ENCODE results near the gene GATAD2B. TPM values are rescaled to one million over a fixed set of nuclear protein-coding genes. Genes with fewer than 3 reads are reported as not detected.

The GATAD2B gene
- polyA plus RNA-seq, 3 donors = 1.1 to 11.0 (median 2.0) TPM

DNA sequence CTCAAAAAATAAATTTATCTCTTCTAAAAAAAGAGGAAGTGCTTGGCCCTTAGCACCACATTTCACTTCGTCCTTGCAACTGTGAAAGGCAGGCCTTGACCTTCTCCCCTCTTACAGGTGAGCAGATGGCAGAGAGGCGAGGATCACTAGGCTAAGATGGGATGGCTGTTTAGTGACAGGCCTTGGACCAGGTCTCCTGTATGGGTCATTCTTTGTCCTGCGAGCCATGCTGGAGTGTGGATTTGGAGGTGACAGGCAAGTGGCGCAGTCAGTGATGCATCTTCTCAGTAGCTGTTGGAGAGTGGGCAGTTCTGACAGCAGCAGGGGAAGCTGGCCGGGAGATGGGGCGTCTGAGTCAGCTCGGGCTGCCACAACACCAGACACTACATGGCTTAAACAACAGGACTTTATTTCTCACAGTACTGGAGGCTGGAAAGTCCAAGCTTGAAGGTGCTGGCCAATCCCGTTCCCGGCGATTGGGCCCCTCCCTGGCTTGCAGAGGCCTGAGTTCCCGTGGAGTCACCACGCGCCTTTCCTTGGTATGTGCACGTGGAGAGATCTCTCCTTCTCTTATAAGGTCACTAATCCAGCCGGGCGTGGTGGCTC lies 131.0 kb downstream of the GATAD2B start:
- Histone ChIP-seq H3K9ac (ENCODE audit: insufficient read depth, low read length, poor library complexity, severe bottlenecking) (peak overlapping the region; percentile 62), H3K36me3 (replicated peaks in 1 of 2; ENCODE audit: control insufficient read depth in 1 of 2, insufficient read depth in 2 of 2, low read length in 2 of 2) (no peaks in the 10 kb centered on the region), H3K27me3 (ENCODE audit: control insufficient read depth in 2 of 2, insufficient read depth in 2 of 2, low read length in 2 of 2) (no peaks in the 10 kb centered on the region), H3K9me3 (replicated peaks in 1 of 2; ENCODE audit: control insufficient read depth in 1 of 2, insufficient read depth in 1 of 2, low read length in 2 of 2) (no peaks in the 10 kb centered on the region), H3K27ac (ENCODE audit: low read depth in 1 of 2, low read length in 2 of 2) (peak overlapping the region; percentile 88 to 97), H2AFZ (ENCODE audit: insufficient read depth, low read depth, low read length, poor library complexity, severe bottlenecking) (no peak overlapping the region), H3K4me3 (replicated peaks in 1 of 3; ENCODE audit: low read depth in 2 of 3, low read length in 3 of 3) (peak overlapping the region in 1 of 3 experiments; percentile 12), H4K20me1 (ENCODE audit: insufficient read depth, low read length) (no peaks in the 10 kb centered on the region), H3K79me2 (ENCODE audit: insufficient read depth, low read length) (no peaks in the 10 kb centered on the region), H3K4me1 (ENCODE audit: control insufficient read depth in 1 of 2, insufficient read depth in 2 of 2, low read length in 2 of 2) (peaks cover 40 to 43% of the 10 kb centered on the region in 2 donors), H3K4me2 (replicated peaks; ENCODE audit: extremely low read depth, low read length, poor library complexity, severe bottlenecking) (peak overlapping the region; percentile 76)
- WGBS (ENCODE audit: insufficient coverage) = 60% methylated on average over 12 of the region's 16 CpGs
- intact Hi-C loops (cut with micrococcal nuclease) = loop anchor here in 1 of 2 donors (5.0 kb wide), 1 partner anchor 171 kb away; the partner anchor contains the start of gene SLC39A1
- H3K4me3 Mint-ChIP-seq = peak overlapping the region in 1 of 2 donors; percentile 73
- peaks cover 45% of the 10 kb centered on the region for H3K4me1 Mint-ChIP-seq
- H3K27ac Mint-ChIP-seq = peak overlapping the region; percentile 98 to 100 (median 99)
- no peaks in the 10 kb centered on the region for H3K9me3 Mint-ChIP-seq
- peaks cover 1 to 5% (median 5%) of the 10 kb centered on the region in 3 donors for H3K27me3 Mint-ChIP-seq (ENCODE audit: low read depth in 3 of 3)
- TF ChIP-seq, protein P1, sequence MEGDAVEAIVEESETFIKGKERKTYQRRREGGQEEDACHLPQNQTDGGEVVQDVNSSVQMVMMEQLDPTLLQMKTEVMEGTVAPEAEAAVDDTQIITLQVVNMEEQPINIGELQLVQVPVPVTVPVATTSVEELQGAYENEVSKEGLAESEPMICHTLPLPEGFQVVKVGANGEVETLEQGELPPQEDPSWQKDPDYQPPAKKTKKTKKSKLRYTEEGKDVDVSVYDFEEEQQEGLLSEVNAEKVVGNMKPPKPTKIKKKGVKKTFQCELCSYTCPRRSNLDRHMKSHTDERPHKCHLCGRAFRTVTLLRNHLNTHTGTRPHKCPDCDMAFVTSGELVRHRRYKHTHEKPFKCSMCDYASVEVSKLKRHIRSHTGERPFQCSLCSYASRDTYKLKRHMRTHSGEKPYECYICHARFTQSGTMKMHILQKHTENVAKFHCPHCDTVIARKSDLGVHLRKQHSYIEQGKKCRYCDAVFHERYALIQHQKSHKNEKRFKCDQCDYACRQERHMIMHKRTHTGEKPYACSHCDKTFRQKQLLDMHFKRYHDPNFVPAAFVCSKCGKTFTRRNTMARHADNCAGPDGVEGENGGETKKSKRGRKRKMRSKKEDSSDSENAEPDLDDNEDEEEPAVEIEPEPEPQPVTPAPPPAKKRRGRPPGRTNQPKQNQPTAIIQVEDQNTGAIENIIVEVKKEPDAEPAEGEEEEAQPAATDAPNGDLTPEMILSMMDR (IDR thresholded peaks at IDR 0.05) = no peak
- H3K36me3 Mint-ChIP-seq = peaks cover 0 to 2% of the 10 kb centered on the region in 2 donors
- DNase-seq = peak; percentile 63 to 92 (median 78)

DNA sequence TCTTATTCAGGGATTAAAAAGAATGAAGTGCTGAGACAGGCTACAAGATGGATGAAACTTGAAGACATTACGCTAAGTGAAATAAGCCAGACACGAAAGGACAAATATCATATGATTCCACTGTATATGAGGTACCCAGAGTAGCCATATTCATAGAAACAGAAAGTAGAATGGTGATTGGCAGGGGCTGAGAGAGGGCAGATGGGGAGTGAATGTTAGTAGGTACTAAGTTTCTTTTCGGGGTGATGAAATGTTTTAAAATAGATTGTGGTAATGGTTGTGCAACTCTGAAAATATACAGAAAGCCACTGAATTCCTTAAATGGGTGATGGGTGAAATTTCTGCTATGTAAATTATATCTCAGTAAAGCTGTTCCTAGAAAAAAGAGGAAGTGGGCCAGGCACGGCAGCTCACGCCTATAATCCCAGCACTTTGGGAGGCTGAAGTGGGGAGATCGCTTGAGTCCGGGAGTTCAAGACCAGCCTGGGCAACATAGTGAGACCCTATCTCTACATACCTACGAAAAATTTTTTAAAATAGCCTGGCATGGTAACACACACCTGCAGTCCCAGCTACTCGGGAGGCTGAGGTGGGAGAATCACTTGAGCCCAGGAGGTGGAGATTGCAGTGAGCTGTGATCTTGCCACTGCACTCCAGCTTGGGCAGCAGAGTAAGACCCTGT lies 131.7 kb downstream of the GATAD2B start:
- peak; percentile 91 to 98 (median 95) for DNase-seq
- Mint-ChIP-seq H3K4me1 (peaks cover 45% of the 10 kb centered on the region), H3K9me3 (no peaks in the 10 kb centered on the region), H3K36me3 (peaks cover 0 to 2% of the 10 kb centered on the region in 2 donors), H3K4me3 (peak overlapping the region; percentile 73 to 89), H3K27ac (peak overlapping the region; percentile 98 to 100 (median 99)), H3K27me3 (ENCODE audit: low read depth in 3 of 3) (peaks cover 1 to 5% (median 5%) of the 10 kb centered on the region in 3 donors)
- Histone ChIP-seq H3K9me3 (replicated peaks in 1 of 2; ENCODE audit: control insufficient read depth in 1 of 2, insufficient read depth in 1 of 2, low read length in 2 of 2) (no peaks in the 10 kb centered on the region), H3K4me1 (ENCODE audit: control insufficient read depth in 1 of 2, insufficient read depth in 2 of 2, low read length in 2 of 2) (peaks cover 40 to 43% of the 10 kb centered on the region in 2 donors), H3K4me3 (replicated peaks in 1 of 3; ENCODE audit: low read depth in 2 of 3, low read length in 3 of 3) (peak overlapping the region; percentile 25 to 70 (median 29)), H4K20me1 (ENCODE audit: insufficient read depth, low read length) (no peaks in the 10 kb centered on the region), H3K36me3 (replicated peaks in 1 of 2; ENCODE audit: control insufficient read depth in 1 of 2, insufficient read depth in 2 of 2, low read length in 2 of 2) (no peaks in the 10 kb centered on the region), H3K9ac (ENCODE audit: insufficient read depth, low read length, poor library complexity, severe bottlenecking) (peak overlapping the region; percentile 62), H3K79me2 (ENCODE audit: insufficient read depth, low read length) (no peaks in the 10 kb centered on the region), H2AFZ (ENCODE audit: insufficient read depth, low read depth, low read length, poor library complexity, severe bottlenecking) (peak overlapping the region; percentile 84), H3K27me3 (ENCODE audit: control insufficient read depth in 2 of 2, insufficient read depth in 2 of 2, low read length in 2 of 2) (no peaks in the 10 kb centered on the region), H3K4me2 (replicated peaks; ENCODE audit: extremely low read depth, low read length, poor library complexity, severe bottlenecking) (peak overlapping the region; percentile 76), H3K27ac (ENCODE audit: low read depth in 1 of 2, low read length in 2 of 2) (peak overlapping the region; percentile 88 to 97)
- TF ChIP-seq, protein P1 (IDR thresholded peaks at IDR 0.05) = no peak
- intact Hi-C loops (cut with micrococcal nuclease) = loop anchor here in 1 of 2 donors (5.0 kb wide), 1 partner anchor 171 kb away; the partner anchor contains the start of gene SLC39A1
- no CpG with 5 or more reads among the region's 9 CpGs for WGBS (ENCODE audit: insufficient coverage)

Measured in CD14-positive monocyte (primary cell).